Measurements from ENCODE around the gene DCDC1. TPM values are rescaled to one million over a fixed set of nuclear protein-coding genes. Genes with fewer than 3 reads are reported as not detected.

DCDC1 gene
- total RNA-seq, 1 experiment from 2014 or later = 2.2 TPM

DNA sequence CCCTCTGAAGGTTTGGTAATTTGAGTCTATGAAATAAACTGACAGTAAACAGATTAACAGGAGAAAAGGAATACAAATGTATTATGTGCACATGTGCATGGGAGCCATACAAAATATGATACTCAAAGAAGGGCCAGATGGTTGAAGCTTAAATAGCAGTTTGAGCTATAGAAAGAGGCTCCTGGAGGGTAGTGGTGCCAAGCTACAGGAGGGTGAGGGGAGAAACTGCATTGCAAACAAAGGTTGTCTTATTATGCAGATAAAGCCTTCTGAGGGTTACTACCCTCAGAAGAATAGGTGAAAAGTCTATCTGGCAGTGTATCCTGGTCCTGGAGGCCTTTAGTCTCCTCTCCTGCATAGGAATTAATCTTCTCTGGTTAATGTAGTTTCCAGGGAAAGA is 516.1 kb downstream of the DCDC1 start:
- TF ChIP-seq, protein P1, sequence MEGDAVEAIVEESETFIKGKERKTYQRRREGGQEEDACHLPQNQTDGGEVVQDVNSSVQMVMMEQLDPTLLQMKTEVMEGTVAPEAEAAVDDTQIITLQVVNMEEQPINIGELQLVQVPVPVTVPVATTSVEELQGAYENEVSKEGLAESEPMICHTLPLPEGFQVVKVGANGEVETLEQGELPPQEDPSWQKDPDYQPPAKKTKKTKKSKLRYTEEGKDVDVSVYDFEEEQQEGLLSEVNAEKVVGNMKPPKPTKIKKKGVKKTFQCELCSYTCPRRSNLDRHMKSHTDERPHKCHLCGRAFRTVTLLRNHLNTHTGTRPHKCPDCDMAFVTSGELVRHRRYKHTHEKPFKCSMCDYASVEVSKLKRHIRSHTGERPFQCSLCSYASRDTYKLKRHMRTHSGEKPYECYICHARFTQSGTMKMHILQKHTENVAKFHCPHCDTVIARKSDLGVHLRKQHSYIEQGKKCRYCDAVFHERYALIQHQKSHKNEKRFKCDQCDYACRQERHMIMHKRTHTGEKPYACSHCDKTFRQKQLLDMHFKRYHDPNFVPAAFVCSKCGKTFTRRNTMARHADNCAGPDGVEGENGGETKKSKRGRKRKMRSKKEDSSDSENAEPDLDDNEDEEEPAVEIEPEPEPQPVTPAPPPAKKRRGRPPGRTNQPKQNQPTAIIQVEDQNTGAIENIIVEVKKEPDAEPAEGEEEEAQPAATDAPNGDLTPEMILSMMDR (conservative IDR thresholded peaks at IDR 0.05) = no peak
- TF ChIP-seq EZH2 (IDR thresholded peaks at IDR 0.05; ENCODE audit: low read depth) = no peak
- Histone ChIP-seq H3K27me3 (ENCODE audit: insufficient read depth, low read depth) (no peaks in the 10 kb centered on the region), H3F3A (ENCODE audit: insufficient read depth, low read depth) (no peaks in the 10 kb centered on the region), H3K36me3 (ENCODE audit: low read depth) (no peaks in the 10 kb centered on the region), H2AFZ (no peak overlapping the region), H4K20me1 (ENCODE audit: insufficient read depth) (no peaks in the 10 kb centered on the region), H3K79me2 (ENCODE audit: low read depth) (no peaks in the 10 kb centered on the region), H3K4me3 (no peak overlapping the region), H3K4me1 (replicated peaks; ENCODE audit: insufficient read depth) (no peaks in the 10 kb centered on the region), H3K27ac (no peak overlapping the region), H3K4me2 (no peak overlapping the region), H3K9me3 (ENCODE audit: insufficient read depth, low read depth) (no peaks in the 10 kb centered on the region), H3K9me2 (ENCODE audit: insufficient read depth) (no peaks in the 10 kb centered on the region)
- no peak for DNase-seq
- BruUV-seq (replicated peaks) = no TSS peak
- intact Hi-C loops (cut with micrococcal nuclease; ENCODE audit: unreplicated experiment) = no loop called here
- POLR2A ChIA-PET (ENCODE audit: unreplicated experiment) = no interaction called here
- CTCF ChIA-PET = no interaction called here

DNA sequence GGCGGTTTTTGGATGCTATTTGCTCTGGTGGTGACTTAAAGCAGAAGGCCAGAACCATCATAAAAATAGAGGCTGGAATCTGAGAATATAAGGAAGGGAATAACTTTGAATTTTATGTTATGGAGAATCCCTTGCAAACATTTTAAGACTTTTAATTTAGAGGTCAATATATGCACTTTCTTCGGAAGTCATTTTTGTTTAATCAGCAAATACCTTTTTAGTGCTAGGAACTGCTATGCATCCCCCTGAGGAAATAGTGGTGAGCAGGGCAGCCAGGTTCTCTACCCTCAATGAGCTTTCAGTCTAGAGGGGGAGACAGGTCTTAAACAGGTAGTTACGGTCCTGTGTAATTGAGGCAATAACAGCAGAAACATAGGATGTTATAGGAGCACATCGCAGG is 516.9 kb downstream of the DCDC1 start:
- intact Hi-C loops (cut with micrococcal nuclease; ENCODE audit: unreplicated experiment) = no loop called here
- H4K20me1 ChIP-seq (ENCODE audit: insufficient read depth) = no peaks in the 10 kb centered on the region
- H3K9me3 ChIP-seq (ENCODE audit: insufficient read depth, low read depth) = no peaks in the 10 kb centered on the region
- H3K27ac ChIP-seq = no peak overlapping the region
- POLR2A ChIA-PET (ENCODE audit: unreplicated experiment) = no interaction called here
- no peaks in the 10 kb centered on the region for H3K79me2 ChIP-seq (ENCODE audit: low read depth)
- H2AFZ ChIP-seq = no peak overlapping the region
- H3K4me1 ChIP-seq (replicated peaks; ENCODE audit: insufficient read depth) = no peaks in the 10 kb centered on the region
- H3K9me2 ChIP-seq (ENCODE audit: insufficient read depth) = no peaks in the 10 kb centered on the region
- no peak for TF ChIP-seq EZH2 (IDR thresholded peaks at IDR 0.05; ENCODE audit: low read depth)
- TF ChIP-seq, protein P1 (conservative IDR thresholded peaks at IDR 0.05) = no peak
- H3K4me3 ChIP-seq = no peak overlapping the region
- H3F3A ChIP-seq (ENCODE audit: insufficient read depth, low read depth) = no peaks in the 10 kb centered on the region
- no peak for DNase-seq
- H3K36me3 ChIP-seq (ENCODE audit: low read depth) = no peaks in the 10 kb centered on the region
- no TSS peak for BruUV-seq (replicated peaks)
- CTCF ChIA-PET = no interaction called here
- H3K4me2 ChIP-seq = no peak overlapping the region
- no peaks in the 10 kb centered on the region for H3K27me3 ChIP-seq (ENCODE audit: insufficient read depth, low read depth)

DNA sequence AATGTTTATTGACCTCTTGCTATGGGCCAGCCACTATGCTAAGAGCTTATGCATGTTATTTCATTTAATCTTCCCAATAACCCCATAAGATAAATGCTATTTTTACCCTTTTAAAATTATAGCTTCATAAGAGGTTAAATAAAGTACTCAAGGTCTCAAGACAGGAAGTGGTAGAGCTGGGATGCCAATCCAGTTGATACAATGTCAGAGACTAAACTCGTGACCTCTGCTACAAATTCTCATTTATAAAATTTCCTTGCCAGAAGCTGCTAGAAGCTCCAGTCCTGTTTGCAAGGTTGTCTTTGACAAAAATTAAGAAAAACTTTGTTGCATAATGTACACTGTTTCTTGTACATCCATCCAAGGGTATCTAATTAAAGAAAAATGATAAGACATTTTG is 517.4 kb downstream of the DCDC1 start:
- H3K9me2 ChIP-seq (ENCODE audit: insufficient read depth) = no peaks in the 10 kb centered on the region
- no peaks in the 10 kb centered on the region for H3K4me1 ChIP-seq (replicated peaks; ENCODE audit: insufficient read depth)
- DNase-seq = no peak
- no peaks in the 10 kb centered on the region for H3F3A ChIP-seq (ENCODE audit: insufficient read depth, low read depth)
- H3K79me2 ChIP-seq (ENCODE audit: low read depth) = no peaks in the 10 kb centered on the region
- ChIA-PET POLR2A (ENCODE audit: unreplicated experiment) (no interaction called here), CTCF (no interaction called here)
- no peak overlapping the region for H3K4me2 ChIP-seq
- H2AFZ ChIP-seq = no peak overlapping the region
- no peak overlapping the region for H3K27ac ChIP-seq
- H4K20me1 ChIP-seq (ENCODE audit: insufficient read depth) = no peaks in the 10 kb centered on the region
- H3K27me3 ChIP-seq (ENCODE audit: insufficient read depth, low read depth) = no peaks in the 10 kb centered on the region
- no TSS peak for BruUV-seq (replicated peaks)
- H3K9me3 ChIP-seq (ENCODE audit: insufficient read depth, low read depth) = no peaks in the 10 kb centered on the region
- no peaks in the 10 kb centered on the region for H3K36me3 ChIP-seq (ENCODE audit: low read depth)
- no peak overlapping the region for H3K4me3 ChIP-seq
- TF ChIP-seq, protein P1 (conservative IDR thresholded peaks at IDR 0.05) = no peak
- TF ChIP-seq EZH2 (IDR thresholded peaks at IDR 0.05; ENCODE audit: low read depth) = no peak
- intact Hi-C loops (cut with micrococcal nuclease; ENCODE audit: unreplicated experiment) = no loop called here
